H1 (cell line): ENCODE results near the gene MYH2.

Experiments used
- BCL11A ChIP-seq, 2 experiments: IDR thresholded peaks; one replicate each; pipeline ENCODE4 v1.6.1; 2011; ENCODE audit warnings: low read depth in 2 of 2, low read length in 2 of 2, mild to moderate bottlenecking in 2 of 2
- EGR1 ChIP-seq: IDR thresholded peaks from 2 replicates; pipeline ENCODE4 v1.6.1; 2011; ENCODE audit warnings: low read depth, low read length, borderline replicate concordance
- EP300 ChIP-seq, 2 experiments: IDR thresholded peaks; 1 replicate in 1 of 2; 2 replicates in 1 of 2; pipeline ENCODE4 v1.6.1; 2011 to 2012; ENCODE audit warnings: low read depth in 2 of 2, low read length in 2 of 2, mild to moderate bottlenecking in 2 of 2, borderline replicate concordance in 1 of 2, inconsistent platforms in 1 of 2, moderate library complexity in 1 of 2
- EZH2 ChIP-seq: fragments of 200-600 bp; sonication (generic); IDR thresholded peaks from 2 replicates; pipeline ENCODE4 v1.7.1; 2012; ENCODE audit warnings: low read depth, mild to moderate bottlenecking, moderate library complexity, low read length, inconsistent platforms; ENCODE audit not compliant: severe bottlenecking
- JUND ChIP-seq: IDR thresholded peaks from 2 replicates; pipeline ENCODE4 v1.6.1; 2011; ENCODE audit warnings: mild to moderate bottlenecking, improper control_type of control experiment, low read length
- POLR2AphosphoS5 ChIP-seq: IDR thresholded peaks from 2 replicates; pipeline ENCODE4 v1.6.1; 2011; ENCODE audit warnings: low read depth, low read length
- TBP ChIP-seq: IDR thresholded peaks from 2 replicates; pipeline ENCODE4 v1.6.1; 2011; ENCODE audit warnings: low read depth, low read length, improper control_type of control experiment
- TCF12 ChIP-seq: IDR thresholded peaks from 2 replicates; pipeline ENCODE4 v1.6.1; 2011; ENCODE audit warnings: low read depth, mild to moderate bottlenecking, low read length
- ZNF274 ChIP-seq: IDR thresholded peaks from 2 replicates; pipeline ENCODE4 v1.7.0; 2012; ENCODE audit warnings: low read length, borderline replicate concordance; ENCODE audit errors: extremely low read depth
- TF ChIP-seq, protein P1 (sequence below): IDR thresholded peaks from 2 replicates; pipeline ENCODE4 v1.6.1; 2012; ENCODE audit warnings: inconsistent platforms
- TF ChIP-seq, protein P2 (sequence below), 3 experiments: IDR thresholded peaks; 1 replicate in 2 of 3; 2 replicates in 1 of 3; pipeline versions ENCODE4 v1.5.1 to v1.6.1; 2011; ENCODE audit warnings: low read length in 3 of 3, mild to moderate bottlenecking in 3 of 3, inconsistent platforms in 2 of 3, low read depth in 1 of 3, moderate library complexity in 1 of 3; ENCODE audit not compliant: insufficient read depth in 1 of 3; ENCODE audit errors: control extremely low read depth in 1 of 3

DNA sequence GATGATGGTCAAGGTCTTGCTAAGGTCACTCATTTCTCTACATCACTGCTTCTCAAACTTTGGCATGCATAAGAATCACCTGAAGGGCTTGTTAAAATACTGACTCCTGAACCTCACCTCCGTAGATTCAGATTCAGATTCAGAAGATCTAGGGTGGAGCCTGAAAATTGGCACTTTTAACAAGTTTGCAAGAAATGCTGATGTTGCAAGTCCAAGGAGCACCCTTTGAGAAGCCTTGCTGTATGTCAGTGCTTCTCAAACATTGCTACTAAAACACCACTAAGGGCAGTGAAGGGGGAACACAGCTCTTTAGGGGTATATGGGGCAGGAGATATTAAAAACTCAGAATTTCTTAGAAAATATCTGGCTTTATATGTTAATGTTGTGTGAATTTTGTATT lies 17.4 kb downstream of the MYH2 start:
- TF ChIP-seq, protein P1, sequence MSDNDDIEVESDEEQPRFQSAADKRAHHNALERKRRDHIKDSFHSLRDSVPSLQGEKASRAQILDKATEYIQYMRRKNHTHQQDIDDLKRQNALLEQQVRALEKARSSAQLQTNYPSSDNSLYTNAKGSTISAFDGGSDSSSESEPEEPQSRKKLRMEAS = no peak
- TF ChIP-seq POLR2AphosphoS5 (no peak), EP300 (IDR thresholded peaks at IDR 0.05; ENCODE audit: borderline replicate concordance in 1 of 2, low read depth in 2 of 2, low read length in 2 of 2) (no peak), ZNF274 (no peak), BCL11A (IDR thresholded peaks at IDR 0.05; ENCODE audit: low read depth in 2 of 2, low read length in 2 of 2) (no peak), EZH2 (no peak), TCF12 (no peak), JUND (no peak), TBP (no peak), EGR1 (no peak)
- TF ChIP-seq, protein P2, sequence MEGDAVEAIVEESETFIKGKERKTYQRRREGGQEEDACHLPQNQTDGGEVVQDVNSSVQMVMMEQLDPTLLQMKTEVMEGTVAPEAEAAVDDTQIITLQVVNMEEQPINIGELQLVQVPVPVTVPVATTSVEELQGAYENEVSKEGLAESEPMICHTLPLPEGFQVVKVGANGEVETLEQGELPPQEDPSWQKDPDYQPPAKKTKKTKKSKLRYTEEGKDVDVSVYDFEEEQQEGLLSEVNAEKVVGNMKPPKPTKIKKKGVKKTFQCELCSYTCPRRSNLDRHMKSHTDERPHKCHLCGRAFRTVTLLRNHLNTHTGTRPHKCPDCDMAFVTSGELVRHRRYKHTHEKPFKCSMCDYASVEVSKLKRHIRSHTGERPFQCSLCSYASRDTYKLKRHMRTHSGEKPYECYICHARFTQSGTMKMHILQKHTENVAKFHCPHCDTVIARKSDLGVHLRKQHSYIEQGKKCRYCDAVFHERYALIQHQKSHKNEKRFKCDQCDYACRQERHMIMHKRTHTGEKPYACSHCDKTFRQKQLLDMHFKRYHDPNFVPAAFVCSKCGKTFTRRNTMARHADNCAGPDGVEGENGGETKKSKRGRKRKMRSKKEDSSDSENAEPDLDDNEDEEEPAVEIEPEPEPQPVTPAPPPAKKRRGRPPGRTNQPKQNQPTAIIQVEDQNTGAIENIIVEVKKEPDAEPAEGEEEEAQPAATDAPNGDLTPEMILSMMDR (IDR thresholded peaks at IDR 0.05; ENCODE audit: control extremely low read depth in 1 of 3, insufficient read depth in 1 of 3, low read depth in 1 of 3, low read length in 3 of 3) = no peak
